Colonic mucosa (tissue), 4 donors: ENCODE measurements around the gene JAZF1. TPM values are rescaled to one million over a fixed set of nuclear protein-coding genes. Genes with fewer than 3 reads are reported as not detected.

Source experiments
- DNase-seq: peaks from one replicate; pipeline ENCODE4 v3.0.0-alpha.2; 2020
- H3K27ac ChIP-seq: fragments of 200-600 bp; one replicate; pipeline ENCODE4 v1.8.0; 2021
- H3K27me3 ChIP-seq: fragments of 200-600 bp; one replicate; pipeline ENCODE4 v1.8.0; 2021
- H3K36me3 ChIP-seq: fragments of 200-600 bp; one replicate; pipeline ENCODE4 v1.8.0; 2021
- H3K4me1 ChIP-seq: fragments of 200-600 bp; one replicate; pipeline ENCODE4 v1.8.0; 2021; ENCODE audit warnings: mild to moderate bottlenecking
- H3K4me3 ChIP-seq: fragments of 200-600 bp; one replicate; pipeline ENCODE4 v1.8.0; 2021
- H3K9ac ChIP-seq, 2 donors: one replicate each; pipeline ENCODE4 v1.7.0; 2013; ENCODE audit warnings: control low read depth in 2 of 2, low read depth in 2 of 2, low read length in 2 of 2
- H3K9me3 ChIP-seq: fragments of 200-600 bp; one replicate; pipeline ENCODE4 v1.8.0; 2021
- CTCF ChIP-seq: fragments of 200-600 bp; IDR thresholded peaks from one replicate; pipeline ENCODE4 v1.8.0; 2022; ENCODE audit warnings: antibody characterized with exemption, mild to moderate bottlenecking
- intact Hi-C: fragments of 100-400 bp; cut with DNase I; formaldehyde crosslinking; loops from one replicate; pipeline ENCODE4 v1.14.1; 2022
- total RNA-seq, 2 donors: library from RNA; stranded (reverse); fragmentation: NEBNext Ultra II Directional in 1 of 2; extraction: Animal tissue kit (Norgen Biotek cat#: 25700) in 1 of 2; gene quantifications; one replicate each; pipeline ENCODE4 v1.2.1, GENCODE V29; 2021
- donor health status: healthy.
- donor health status: DM: no; HTN: no; CAD: no.
- donor health status: DM: no; HTN: no; CAD: no.

The JAZF1 gene
- total RNA-seq, 2 donors from 2014 or later = 1.8 to 10.1 TPM

GRCh38 chr7:28166982-28167715 lies 13.4 kb downstream of the JAZF1 start:
- no peak overlapping the region for H3K27ac ChIP-seq
- H3K4me1 ChIP-seq = no peaks in the 10 kb centered on the region
- H3K9ac ChIP-seq = no peak overlapping the region
- H3K36me3 ChIP-seq = no peaks in the 10 kb centered on the region
- no peaks in the 10 kb centered on the region for H3K9me3 ChIP-seq
- DNase-seq = no peak
- no peaks in the 10 kb centered on the region for H3K27me3 ChIP-seq
- intact Hi-C loops = no loop called here
- no peak overlapping the region for H3K4me3 ChIP-seq
- TF ChIP-seq CTCF = no peak

- no peak overlapping the region for H3K9ac ChIP-seq
- no peaks in the 10 kb centered on the region for H3K36me3 ChIP-seq
- intact Hi-C loops = no loop called here
- no peaks in the 10 kb centered on the region for H3K4me1 ChIP-seq
- no peak for TF ChIP-seq CTCF
- H3K9me3 ChIP-seq = no peaks in the 10 kb centered on the region
- DNase-seq = no peak
- H3K27ac ChIP-seq = no peak overlapping the region
- no peaks in the 10 kb centered on the region for H3K27me3 ChIP-seq
- no peak overlapping the region for H3K4me3 ChIP-seq
Observed at GRCh38 chr7:28165961-28166955, 14.3 kb downstream of the JAZF1 start.

- no peaks in the 10 kb centered on the region for H3K36me3 ChIP-seq
- H3K27ac ChIP-seq = no peak overlapping the region
- no peaks in the 10 kb centered on the region for H3K9me3 ChIP-seq
- no peak for DNase-seq
- H3K27me3 ChIP-seq = no peaks in the 10 kb centered on the region
- intact Hi-C loops = no loop called here
- H3K4me1 ChIP-seq = no peaks in the 10 kb centered on the region
- H3K4me3 ChIP-seq = no peak overlapping the region
- TF ChIP-seq CTCF = no peak
- H3K9ac ChIP-seq = no peak overlapping the region
Observed at GRCh38 chr7:28165261-28165660, 15.3 kb downstream of the JAZF1 start.

- Histone ChIP-seq H3K27ac (no peak overlapping the region), H3K27me3 (no peaks in the 10 kb centered on the region), H3K9ac (no peak overlapping the region), H3K9me3 (no peaks in the 10 kb centered on the region), H3K36me3 (no peaks in the 10 kb centered on the region), H3K4me3 (no peak overlapping the region), H3K4me1 (no peaks in the 10 kb centered on the region)
- DNase-seq = no peak
- intact Hi-C loops = no loop called here
- TF ChIP-seq CTCF = no peak
Observed at GRCh38 chr7:28163949-28164348, 16.6 kb downstream of the JAZF1 start.

- no peak overlapping the region for H3K9ac ChIP-seq
- no peaks in the 10 kb centered on the region for H3K4me1 ChIP-seq
- DNase-seq = no peak
- no peak overlapping the region for H3K27ac ChIP-seq
- intact Hi-C loops = no loop called here
- H3K36me3 ChIP-seq = no peaks in the 10 kb centered on the region
- no peaks in the 10 kb centered on the region for H3K9me3 ChIP-seq
- no peaks in the 10 kb centered on the region for H3K27me3 ChIP-seq
- H3K4me3 ChIP-seq = no peak overlapping the region
- no peak for TF ChIP-seq CTCF
Observed at GRCh38 chr7:28161331-28161730, 19.3 kb downstream of the JAZF1 start.
